HG03565 (cell line): ENCODE measurements around the gene PHAF1.

Experiments used
- ATAC-seq: cut with Tn5 transposase; IDR thresholded peaks from one replicate; pipeline ENCODE4 v1.9.1; 2021; ENCODE audit warnings: mild to moderate bottlenecking, moderate library complexity; ENCODE audit not compliant: unreplicated experiment

Gene PHAF1

DNA sequence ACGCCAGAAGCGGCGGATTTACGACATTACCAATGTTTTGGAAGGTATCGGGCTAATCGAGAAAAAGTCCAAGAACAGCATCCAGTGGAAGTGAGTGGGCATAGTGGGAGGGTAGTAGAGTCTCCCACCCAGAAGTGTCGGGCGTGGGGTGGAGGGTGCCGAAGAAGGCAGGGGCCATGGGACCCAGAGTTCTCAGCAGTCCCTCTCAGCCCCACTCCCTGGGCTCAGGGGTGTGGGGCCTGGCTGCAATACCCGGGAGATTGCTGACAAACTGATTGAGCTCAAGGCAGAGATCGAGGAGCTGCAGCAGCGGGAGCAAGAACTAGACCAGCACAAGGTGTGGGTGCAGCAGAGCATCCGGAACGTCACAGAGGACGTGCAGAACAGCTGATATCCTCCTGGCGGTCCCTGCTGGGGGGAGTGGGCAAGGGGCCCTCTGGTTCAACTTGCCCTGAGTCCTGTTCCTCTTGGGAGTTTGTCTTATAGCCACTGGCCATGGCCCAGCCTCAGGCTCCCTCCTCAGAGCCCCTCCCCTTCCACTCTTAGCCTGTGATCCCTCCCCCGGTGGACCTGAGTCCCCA is 83.1 kb downstream of the PHAF1 start:
- ATAC-seq: no peak

DNA sequence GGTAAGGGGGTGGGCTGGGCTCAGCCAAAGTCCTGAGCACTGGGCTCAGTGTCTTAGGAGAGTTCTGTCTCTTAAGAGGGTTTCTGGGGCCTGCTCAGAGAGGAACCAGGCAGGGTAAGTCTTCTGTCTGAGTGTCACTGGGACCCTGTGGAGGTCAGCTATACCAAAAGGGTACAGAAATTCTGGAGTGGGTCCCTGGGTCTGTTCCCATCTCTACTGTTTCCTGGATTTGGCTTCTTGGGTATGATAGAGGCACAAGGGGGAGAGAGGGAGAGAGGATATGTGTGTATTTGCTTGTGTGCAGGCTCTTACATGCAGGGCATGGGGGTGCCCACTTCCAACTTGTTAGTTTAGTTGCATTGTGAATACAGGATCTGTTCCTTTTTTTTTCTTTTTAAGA is 83.8 kb downstream of the PHAF1 start:
- no peak for ATAC-seq

DNA sequence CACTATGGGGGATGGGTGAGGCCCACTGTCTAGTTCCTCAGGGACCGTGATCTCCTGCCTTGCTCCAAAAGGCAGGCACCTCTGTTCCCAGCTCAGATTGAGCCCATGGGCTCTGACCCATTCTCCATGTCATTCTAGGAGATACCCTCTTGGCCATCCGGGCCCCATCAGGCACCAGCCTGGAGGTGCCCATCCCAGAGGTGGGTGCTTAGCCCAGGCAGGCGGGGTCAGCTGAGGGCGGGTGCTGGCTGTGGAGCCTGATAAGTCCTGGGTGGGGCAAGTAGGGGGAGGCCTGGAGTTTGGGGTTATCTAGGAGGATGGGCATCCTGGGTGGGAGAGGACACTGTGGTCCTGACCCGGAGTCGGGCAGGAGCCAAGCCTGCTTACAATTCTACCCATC is 84.5 kb downstream of the PHAF1 start:
- no peak for ATAC-seq

DNA sequence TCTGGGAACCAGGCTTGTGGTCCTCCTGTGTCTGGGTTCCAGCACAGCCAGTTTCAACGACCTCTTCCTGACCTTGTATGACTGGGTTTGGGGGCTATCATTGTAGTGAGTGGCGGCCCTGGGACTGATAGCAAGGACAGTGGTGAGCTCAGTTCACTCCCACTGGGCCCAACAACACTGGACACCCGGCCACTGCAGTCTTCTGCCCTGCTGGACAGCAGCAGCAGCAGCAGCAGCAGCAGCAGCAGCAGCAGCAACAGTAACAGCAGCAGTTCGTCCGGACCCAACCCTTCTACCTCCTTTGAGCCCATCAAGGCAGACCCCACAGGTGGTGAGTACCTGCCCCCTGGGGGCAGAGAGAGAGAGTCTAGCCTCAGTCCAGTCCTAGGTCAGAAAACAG is 85.9 kb downstream of the PHAF1 start:
- no peak for ATAC-seq

DNA sequence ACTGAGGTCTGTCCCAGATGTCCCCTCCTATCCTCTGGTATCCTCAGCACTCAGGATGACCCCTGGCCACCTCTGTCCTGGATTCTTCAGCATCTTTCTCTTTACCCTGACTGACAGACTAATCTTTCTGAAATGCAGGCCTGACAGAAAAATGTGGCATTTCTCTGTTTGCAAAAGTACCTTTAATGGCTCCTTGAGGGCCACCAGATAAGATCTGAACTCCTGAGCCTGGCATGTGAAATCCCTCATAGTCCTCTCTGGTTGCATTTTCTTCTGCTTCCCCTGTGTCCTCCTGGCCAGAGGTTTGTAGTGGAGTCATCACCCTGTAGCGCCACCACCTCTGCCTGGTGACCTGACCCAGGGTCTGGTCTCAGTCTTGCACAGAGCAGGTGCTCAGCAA is 87.1 kb downstream of the PHAF1 start:
- no peak for ATAC-seq

DNA sequence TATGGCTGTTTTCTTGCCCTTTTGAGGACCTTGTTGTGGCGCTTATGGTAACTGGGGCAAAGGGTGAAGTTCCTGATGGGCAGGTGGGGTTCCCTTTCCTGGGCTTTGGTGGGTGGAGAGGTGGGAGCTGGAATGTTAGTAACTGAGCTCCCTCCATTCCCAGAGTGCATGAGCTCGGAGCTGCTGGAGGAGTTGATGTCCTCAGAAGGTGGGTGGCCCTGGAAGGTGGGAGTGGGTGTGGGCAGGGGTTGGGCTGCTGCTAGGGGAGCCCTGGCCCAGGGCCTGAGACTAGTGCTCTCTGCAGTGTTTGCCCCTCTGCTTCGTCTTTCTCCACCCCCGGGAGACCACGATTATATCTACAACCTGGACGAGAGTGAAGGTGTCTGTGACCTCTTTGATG is 88.0 kb downstream of the PHAF1 start:
- no peak for ATAC-seq
